Adrenal gland (tissue), 5 donors: ENCODE measurements around the gene CTBP1.

Experiments
- POLR2A ChIP-seq, 2 donors: fragments of 450-650 bp; IDR thresholded peaks; one replicate each; pipeline ENCODE4 v1.6.1; 2017; ENCODE audit warnings: antibody characterized with exemption in 2 of 2, mild to moderate bottlenecking in 2 of 2, moderate library complexity in 1 of 2
- TF ChIP-seq, protein P1 (sequence below), 6 experiments: fragments of 450-650 bp in 4 of 6; fragments of 200-600 bp in 2 of 6; sonication (generic) in 1 of 6; IDR thresholded peaks; 1 replicate in 5 of 6; 2 replicates in 1 of 6; pipeline versions ENCODE4 v1.5.1 to v1.8.0; 2016 to 2021; ENCODE audit warnings: antibody characterized with exemption in 6 of 6, mild to moderate bottlenecking in 2 of 6, moderate library complexity in 1 of 6
- donor health status: DM: no; HTN: no; CAD: no.

DNA sequence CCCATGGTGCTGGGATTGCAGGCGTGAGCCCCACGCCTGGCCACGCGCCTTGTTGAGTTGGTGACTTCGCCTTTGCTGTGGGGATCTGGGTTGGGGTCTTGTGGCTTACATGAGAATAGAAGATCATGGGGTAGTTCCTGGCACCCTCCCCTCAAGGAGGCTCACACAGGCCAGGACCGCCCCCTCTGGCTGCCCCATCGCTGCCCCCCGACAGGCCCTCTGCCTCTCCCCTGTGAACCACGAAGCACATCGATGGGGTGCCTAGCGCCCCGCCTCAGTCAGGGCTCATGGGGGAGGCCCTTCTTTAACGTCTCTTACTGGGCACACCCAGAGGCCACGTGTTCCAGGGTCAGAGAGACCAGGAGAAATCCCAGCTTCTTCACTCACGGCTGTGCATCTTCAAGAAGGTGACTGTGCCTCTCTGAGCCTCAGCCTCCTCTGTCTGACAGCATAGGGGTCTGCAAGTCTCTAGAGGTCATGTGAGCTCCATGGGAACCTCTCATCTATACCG is 53.0 kb downstream of the CTBP1 start:
- TF ChIP-seq, protein P1, sequence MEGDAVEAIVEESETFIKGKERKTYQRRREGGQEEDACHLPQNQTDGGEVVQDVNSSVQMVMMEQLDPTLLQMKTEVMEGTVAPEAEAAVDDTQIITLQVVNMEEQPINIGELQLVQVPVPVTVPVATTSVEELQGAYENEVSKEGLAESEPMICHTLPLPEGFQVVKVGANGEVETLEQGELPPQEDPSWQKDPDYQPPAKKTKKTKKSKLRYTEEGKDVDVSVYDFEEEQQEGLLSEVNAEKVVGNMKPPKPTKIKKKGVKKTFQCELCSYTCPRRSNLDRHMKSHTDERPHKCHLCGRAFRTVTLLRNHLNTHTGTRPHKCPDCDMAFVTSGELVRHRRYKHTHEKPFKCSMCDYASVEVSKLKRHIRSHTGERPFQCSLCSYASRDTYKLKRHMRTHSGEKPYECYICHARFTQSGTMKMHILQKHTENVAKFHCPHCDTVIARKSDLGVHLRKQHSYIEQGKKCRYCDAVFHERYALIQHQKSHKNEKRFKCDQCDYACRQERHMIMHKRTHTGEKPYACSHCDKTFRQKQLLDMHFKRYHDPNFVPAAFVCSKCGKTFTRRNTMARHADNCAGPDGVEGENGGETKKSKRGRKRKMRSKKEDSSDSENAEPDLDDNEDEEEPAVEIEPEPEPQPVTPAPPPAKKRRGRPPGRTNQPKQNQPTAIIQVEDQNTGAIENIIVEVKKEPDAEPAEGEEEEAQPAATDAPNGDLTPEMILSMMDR (IDR thresholded peaks at IDR 0.05), result no peak
- no peak for TF ChIP-seq POLR2A (IDR thresholded peaks at IDR 0.05)
